ENCODE data around the gene OPRD1.

OPRD1 gene

GRCh38 chr1:28910379-28911115 lies 98.6 kb downstream of the OPRD1 start:
- no peak for DNase-seq (ENCODE audit: low read depth)

GRCh38 chr1:28913786-28914227 lies 101.8 kb downstream of the OPRD1 start:
- DNase-seq (ENCODE audit: low read depth) = no peak

- peak; percentile 75 for DNase-seq (ENCODE audit: low read depth)
These were observed 102.5 kb downstream of the OPRD1 start, which contains the start of gene EPB41 for GRCh38 chr1:28914228-28915030. Gene EPB41 (plus strand): TSS chr1:28914569. CDS start chr1:28987438, 72,869 bp downstream.

- DNase-seq (ENCODE audit: low read depth) = peak; percentile 6
These were observed 103.3 kb downstream of the OPRD1 start for GRCh38 chr1:28915031-28915895.

GRCh38 chr1:28917757-28918118 lies 105.8 kb downstream of the OPRD1 start:
- no peak for DNase-seq (ENCODE audit: low read depth)

All from stimulated activated CD8-positive, alpha-beta memory T cell treated with anti-CD3 and anti-CD28 coated beads, Interleukin-15, amount 100 ng/mL, for 24 hours (primary cell).